Keratinocyte (primary cell): ENCODE results near the gene GHRHR. TPM values are rescaled to one million over a fixed set of nuclear protein-coding genes. Genes with fewer than 3 reads are reported as not detected.

Experiments used
- DNase-seq: peaks from one replicate; pipeline ENCODE4 v3.0.0-alpha.2; 2011; ENCODE audit warnings: low read depth, missing footprints, low spot score
- FAIRE-seq: peaks from 2 replicates; lab custom pipeline; 2011; peaks lifted over from hg19 to GRCh38; lab: Jason Lieb, UNC
- H2AFZ ChIP-seq: 2 replicates; pipeline ENCODE4 v1.6.0; 2012; ENCODE audit warnings: low read length, control low read depth, inconsistent platforms; ENCODE audit not compliant: control insufficient read depth
- H3K27ac ChIP-seq: 2 replicates; pipeline ENCODE4 v1.5.1; 2011; ENCODE audit warnings: low read length; ENCODE audit not compliant: control insufficient read depth, insufficient read depth
- H3K27me3 ChIP-seq: 3 replicates; pipeline ENCODE4 v1.6.0; 2011; ENCODE audit warnings: low read length; ENCODE audit not compliant: control insufficient read depth, insufficient read depth; ENCODE audit errors: extremely low read depth
- H3K36me3 ChIP-seq, 2 experiments: 2 replicates in 1 of 2; 3 replicates in 1 of 2; pipeline ENCODE4 v1.5.1; 2011; ENCODE audit warnings: low read length in 2 of 2, mild to moderate bottlenecking in 1 of 2; ENCODE audit not compliant: control insufficient read depth in 2 of 2, insufficient read depth in 2 of 2; ENCODE audit errors: extremely low read depth in 1 of 2
- H3K4me1 ChIP-seq: 3 replicates; pipeline ENCODE4 v1.5.1; 2011; ENCODE audit warnings: low read length; ENCODE audit not compliant: control insufficient read depth, insufficient read depth; ENCODE audit errors: extremely low read depth
- H3K4me2 ChIP-seq: 3 replicates; pipeline ENCODE4 v1.6.0; 2011; ENCODE audit warnings: low read depth, low read length; ENCODE audit not compliant: control insufficient read depth, insufficient read depth; ENCODE audit errors: extremely low read depth
- H3K4me3 ChIP-seq, 3 experiments: fragments of 200-600 bp in 1 of 3; sonication (generic) in 1 of 3; 2 replicates in 2 of 3; 3 replicates in 1 of 3; pipeline ENCODE4 v1.5.1; 2011 to 2016; ENCODE audit warnings: low read length in 3 of 3, mild to moderate bottlenecking in 3 of 3, control low read depth in 2 of 3, inconsistent platforms in 1 of 3, low read depth in 1 of 3, mixed read lengths in 1 of 3, mixed run types in 1 of 3, moderate library complexity in 1 of 3; ENCODE audit not compliant: control insufficient read depth in 2 of 3, insufficient read depth in 2 of 3; ENCODE audit errors: extremely low read depth in 1 of 3
- H3K79me2 ChIP-seq: 2 replicates; pipeline ENCODE4 v1.6.0; 2012; ENCODE audit warnings: low read length; ENCODE audit not compliant: control insufficient read depth, insufficient read depth
- H3K9ac ChIP-seq: 3 replicates; pipeline ENCODE4 v1.6.0; 2011; ENCODE audit warnings: low read length; ENCODE audit not compliant: control insufficient read depth, insufficient read depth; ENCODE audit errors: extremely low read depth
- H3K9me1 ChIP-seq: 3 replicates; pipeline ENCODE4 v1.6.0; 2011; ENCODE audit warnings: low read length; ENCODE audit not compliant: control insufficient read depth, insufficient read depth; ENCODE audit errors: extremely low read depth
- H3K9me3 ChIP-seq: 2 replicates; pipeline ENCODE4 v1.5.1; 2012; ENCODE audit warnings: low read depth, low read length; ENCODE audit not compliant: control insufficient read depth
- H4K20me1 ChIP-seq: 3 replicates; pipeline ENCODE4 v1.6.0; 2011; ENCODE audit warnings: low read length; ENCODE audit not compliant: control insufficient read depth, insufficient read depth; ENCODE audit errors: extremely low read depth
- EZH2 ChIP-seq: IDR thresholded peaks from one replicate; pipeline ENCODE4 v1.6.1; 2012; ENCODE audit warnings: inconsistent platforms, mild to moderate bottlenecking, low read length, moderate library complexity
- dilution Hi-C: fragments of 300-500 bp; cut with MboI; formaldehyde crosslinking; loops from one replicate; pipeline ENCODE4 v1.7.0; 2020; ENCODE audit warnings: low sequenced_read_pairs; ENCODE audit not compliant: extremely low pct_ligation_motif_present
- polyA plus RNA-seq, 5 experiments: library from polyadenylated mRNA; depleted of rRNA in 3 of 5; stranded (reverse) in 3 of 5; stranded (forward) in 1 of 5; unstranded in 1 of 5; fragments of >200 nt; gene quantifications; 1 replicate in 1 of 5; 2 replicates in 3 of 5; 3 replicates in 1 of 5; pipeline versions ENCODE4 v1.2.1 to v1.2.3, GENCODE V29; 2011 to 2012; ENCODE audit warnings: missing spikeins in 2 of 5, low read depth in 1 of 5, low replicate concordance in 1 of 5
- TF ChIP-seq, protein P1 (sequence below), 3 experiments: IDR thresholded peaks in 1 of 3; conservative IDR thresholded peaks in 1 of 3; optimal IDR thresholded peaks in 1 of 3; 2 replicates in 2 of 3; 3 replicates in 1 of 3; pipeline versions ENCODE3 to v1.5.1; 2011; ENCODE audit warnings: low read length in 3 of 3, mild to moderate bottlenecking in 3 of 3, moderate library complexity in 2 of 3, control low read depth in 1 of 3, inconsistent platforms in 1 of 3; ENCODE audit not compliant: insufficient read depth in 2 of 3; ENCODE audit errors: extremely low read depth in 1 of 3

GHRHR gene
- polyA plus RNA-seq, 1 donor (not counting 4 experiments of a cell fraction or from before 2014, with no cell fraction given) = not detected

DNA sequence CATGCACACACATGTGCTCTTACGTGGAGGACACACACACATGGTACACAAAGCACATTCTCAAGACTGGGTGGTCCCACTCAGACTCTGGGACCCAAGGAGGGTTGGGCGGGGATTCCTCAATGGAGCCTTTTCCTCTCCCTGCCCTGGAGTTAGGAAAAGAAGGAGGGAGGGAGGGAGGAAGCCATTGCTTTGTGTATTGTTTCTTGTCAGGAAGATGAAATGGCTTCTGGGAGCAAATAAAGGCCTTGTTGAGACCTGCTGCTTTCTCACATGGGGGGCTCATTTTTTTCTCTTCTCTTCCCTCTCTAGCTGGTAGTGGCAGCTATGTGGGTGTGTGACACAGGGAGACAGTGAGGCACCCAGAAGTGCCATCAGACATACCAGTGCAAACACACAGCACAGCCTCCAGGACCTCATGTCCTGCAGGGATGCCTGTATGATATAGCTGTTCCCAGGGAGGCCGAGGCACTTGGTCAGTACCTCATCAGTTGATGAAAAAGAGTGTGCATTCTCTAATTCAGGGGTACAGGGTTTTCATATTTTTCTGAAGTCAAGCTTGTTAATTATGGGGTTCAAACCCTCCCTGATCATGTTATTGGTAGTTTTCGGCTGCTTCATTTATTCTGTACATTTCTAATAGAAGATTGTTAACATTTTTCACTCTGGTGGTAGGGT lies 46.4 kb upstream of the GHRHR start:
- H4K20me1 ChIP-seq = no peaks in the 10 kb centered on the region
- no peaks in the 10 kb centered on the region for H3K27me3 ChIP-seq
- H3K4me1 ChIP-seq = peaks cover 22% of the 10 kb centered on the region
- no peaks in the 10 kb centered on the region for H3K9me1 ChIP-seq
- H3K9me3 ChIP-seq = no peaks in the 10 kb centered on the region
- TF ChIP-seq EZH2 = no peak
- TF ChIP-seq, protein P1, sequence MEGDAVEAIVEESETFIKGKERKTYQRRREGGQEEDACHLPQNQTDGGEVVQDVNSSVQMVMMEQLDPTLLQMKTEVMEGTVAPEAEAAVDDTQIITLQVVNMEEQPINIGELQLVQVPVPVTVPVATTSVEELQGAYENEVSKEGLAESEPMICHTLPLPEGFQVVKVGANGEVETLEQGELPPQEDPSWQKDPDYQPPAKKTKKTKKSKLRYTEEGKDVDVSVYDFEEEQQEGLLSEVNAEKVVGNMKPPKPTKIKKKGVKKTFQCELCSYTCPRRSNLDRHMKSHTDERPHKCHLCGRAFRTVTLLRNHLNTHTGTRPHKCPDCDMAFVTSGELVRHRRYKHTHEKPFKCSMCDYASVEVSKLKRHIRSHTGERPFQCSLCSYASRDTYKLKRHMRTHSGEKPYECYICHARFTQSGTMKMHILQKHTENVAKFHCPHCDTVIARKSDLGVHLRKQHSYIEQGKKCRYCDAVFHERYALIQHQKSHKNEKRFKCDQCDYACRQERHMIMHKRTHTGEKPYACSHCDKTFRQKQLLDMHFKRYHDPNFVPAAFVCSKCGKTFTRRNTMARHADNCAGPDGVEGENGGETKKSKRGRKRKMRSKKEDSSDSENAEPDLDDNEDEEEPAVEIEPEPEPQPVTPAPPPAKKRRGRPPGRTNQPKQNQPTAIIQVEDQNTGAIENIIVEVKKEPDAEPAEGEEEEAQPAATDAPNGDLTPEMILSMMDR (optimal IDR thresholded peaks at IDR 0.05 in 1 of 3, IDR thresholded peaks at IDR 0.05 in 1 of 3, conservative IDR thresholded peaks at IDR 0.05 in 1 of 3; ENCODE audit: extremely low read depth in 1 of 3, insufficient read depth in 2 of 3, low read length in 3 of 3) = no peak
- FAIRE-seq (no peak), DNase-seq (no peak)
- H2AFZ ChIP-seq = no peak overlapping the region
- no peak overlapping the region for H3K4me3 ChIP-seq
- H3K79me2 ChIP-seq = no peaks in the 10 kb centered on the region
- H3K4me2 ChIP-seq = no peak overlapping the region
- dilution Hi-C loops = no loop called here
- H3K36me3 ChIP-seq = no peaks in the 10 kb centered on the region
- no peak overlapping the region for H3K9ac ChIP-seq
- H3K27ac ChIP-seq = no peak overlapping the region

DNA sequence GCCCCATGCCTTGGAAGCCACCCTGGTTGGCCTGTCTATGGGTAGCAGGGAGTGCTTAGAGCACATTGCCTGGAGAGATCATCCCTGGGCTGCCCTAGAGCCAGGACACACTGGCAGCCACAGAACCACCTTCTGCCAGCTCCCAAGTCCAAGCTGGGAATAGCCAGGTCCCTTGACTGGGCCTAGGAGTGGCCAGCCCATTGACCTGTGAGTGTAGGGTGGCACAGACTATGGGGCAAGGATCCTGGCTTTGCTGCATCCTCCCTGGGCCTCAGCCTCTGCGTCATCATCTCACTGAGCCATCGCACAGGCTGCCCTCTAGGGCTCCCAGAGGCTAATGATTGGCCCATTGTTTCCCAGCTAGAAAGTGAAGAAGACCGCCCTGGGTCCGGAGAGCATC lies 45.1 kb upstream of the GHRHR start:
- FAIRE-seq (no peak), DNase-seq (no peak)
- H3K4me2 ChIP-seq = no peak overlapping the region
- dilution Hi-C loops = no loop called here
- no peaks in the 10 kb centered on the region for H4K20me1 ChIP-seq
- H3K9me1 ChIP-seq = no peaks in the 10 kb centered on the region
- H3K36me3 ChIP-seq = no peaks in the 10 kb centered on the region
- H3K4me1 ChIP-seq = peaks cover 22% of the 10 kb centered on the region
- no peak overlapping the region for H3K27ac ChIP-seq
- no peak overlapping the region for H2AFZ ChIP-seq
- H3K9ac ChIP-seq = no peak overlapping the region
- H3K27me3 ChIP-seq = no peaks in the 10 kb centered on the region
- TF ChIP-seq EZH2 = no peak
- TF ChIP-seq, protein P1 (optimal IDR thresholded peaks at IDR 0.05 in 1 of 3, IDR thresholded peaks at IDR 0.05 in 1 of 3, conservative IDR thresholded peaks at IDR 0.05 in 1 of 3; ENCODE audit: extremely low read depth in 1 of 3, insufficient read depth in 2 of 3, low read length in 3 of 3) = no peak
- H3K9me3 ChIP-seq = no peaks in the 10 kb centered on the region
- H3K4me3 ChIP-seq = no peak overlapping the region
- H3K79me2 ChIP-seq = no peaks in the 10 kb centered on the region
